Panc1 (cell line): ENCODE results near the gene EFCAB7.

Source experiments
- REST ChIP-seq, 2 experiments: IDR thresholded peaks; 2 replicates each; pipeline ENCODE4 v1.6.1; 2011 to 2012; ENCODE audit warnings: low read depth in 2 of 2, control low read depth in 1 of 2, low read length in 1 of 2, mild to moderate bottlenecking in 1 of 2, moderate library complexity in 1 of 2; ENCODE audit not compliant: insufficient read depth in 1 of 2
- SIN3A ChIP-seq: IDR thresholded peaks from 2 replicates; pipeline ENCODE4 v1.6.1; 2012; ENCODE audit warnings: low read depth, mild to moderate bottlenecking, low read length, moderate library complexity, borderline replicate concordance; ENCODE audit not compliant: insufficient read depth
- TF ChIP-seq, protein P1 (sequence below): fragments of 450-650 bp; IDR thresholded peaks from 2 replicates; pipeline ENCODE4 v1.5.1; 2017; ENCODE audit warnings: mild to moderate bottlenecking

DNA sequence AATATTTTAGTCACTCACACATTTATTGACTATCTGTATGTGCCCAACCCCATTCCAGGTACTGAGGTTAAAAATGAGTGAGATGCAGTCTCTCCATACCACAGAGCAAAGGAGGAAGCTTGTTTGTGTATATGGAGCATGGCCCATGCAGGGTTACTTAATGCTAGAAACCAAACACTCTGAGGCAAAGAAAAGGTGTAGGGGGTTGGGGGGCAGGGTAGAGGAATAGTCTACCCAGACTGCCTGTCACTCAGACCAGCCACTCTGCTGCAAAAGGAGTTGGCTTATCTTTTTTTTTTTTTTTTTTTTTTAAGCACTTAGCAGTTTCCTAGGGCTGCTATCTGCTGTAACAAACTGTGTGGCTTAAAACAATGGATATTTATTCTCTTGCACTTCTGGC lies 89.6 kb downstream of the EFCAB7 start:
- TF ChIP-seq, protein P1, sequence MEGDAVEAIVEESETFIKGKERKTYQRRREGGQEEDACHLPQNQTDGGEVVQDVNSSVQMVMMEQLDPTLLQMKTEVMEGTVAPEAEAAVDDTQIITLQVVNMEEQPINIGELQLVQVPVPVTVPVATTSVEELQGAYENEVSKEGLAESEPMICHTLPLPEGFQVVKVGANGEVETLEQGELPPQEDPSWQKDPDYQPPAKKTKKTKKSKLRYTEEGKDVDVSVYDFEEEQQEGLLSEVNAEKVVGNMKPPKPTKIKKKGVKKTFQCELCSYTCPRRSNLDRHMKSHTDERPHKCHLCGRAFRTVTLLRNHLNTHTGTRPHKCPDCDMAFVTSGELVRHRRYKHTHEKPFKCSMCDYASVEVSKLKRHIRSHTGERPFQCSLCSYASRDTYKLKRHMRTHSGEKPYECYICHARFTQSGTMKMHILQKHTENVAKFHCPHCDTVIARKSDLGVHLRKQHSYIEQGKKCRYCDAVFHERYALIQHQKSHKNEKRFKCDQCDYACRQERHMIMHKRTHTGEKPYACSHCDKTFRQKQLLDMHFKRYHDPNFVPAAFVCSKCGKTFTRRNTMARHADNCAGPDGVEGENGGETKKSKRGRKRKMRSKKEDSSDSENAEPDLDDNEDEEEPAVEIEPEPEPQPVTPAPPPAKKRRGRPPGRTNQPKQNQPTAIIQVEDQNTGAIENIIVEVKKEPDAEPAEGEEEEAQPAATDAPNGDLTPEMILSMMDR: no peak
- TF ChIP-seq SIN3A (no peak), REST (IDR thresholded peaks at IDR 0.05; ENCODE audit: insufficient read depth in 1 of 2, low read depth in 2 of 2, low read length in 1 of 2) (no peak)
